GM12878 (cell line): ENCODE measurements around the gene DNAJC16. TPM values are rescaled to one million over a fixed set of nuclear protein-coding genes. Genes with fewer than 3 reads are reported as not detected.
A peak's percentile ranks its signal among the peaks of the same experiment; 100 is the strongest.
"Not testable (repeated sequence)": the region's sequence is repeated elsewhere in the genome, so short reads cannot be mapped to it uniquely, and the experiment has no call there.

Experiments used
- ATAC-seq: fragments of 200-7000 bp; cut with Tn5 transposase; 3 replicates; pipeline ENCODE4 v1.9.1; 2020; ENCODE audit warnings: mild to moderate bottlenecking, moderate library complexity
- BruUV-seq: library from RNA; stranded (reverse); fragments of 400-500 nt; replicated peaks from 2 replicates; lab custom pipeline; 2021; lab: Mats Ljungman, UMichigan
- CTCF ChIA-PET: fragments of 300-600 bp; sonication (Branson Sonifier 250); formaldehyde crosslinking; extraction: SDS; loops from one replicate; lab custom pipeline; 2021; ENCODE audit warnings: inconsistent platforms; lab: Yijun Ruan, JAX
- POLR2A ChIA-PET: fragments of 350-600 bp; formaldehyde crosslinking; extraction: SDS; loops from one replicate; lab custom pipeline; 2021; ENCODE audit warnings: inconsistent platforms; lab: Charles Lee
- RAD21 ChIA-PET: fragments of 300-600 bp; sonication (Branson Sonifier 250); formaldehyde crosslinking; loops from one replicate; lab custom pipeline; 2023; ENCODE audit warnings: antibody characterized with exemption; ENCODE audit not compliant: unreplicated experiment; lab: Charles Lee
- SMC1A ChIA-PET: fragments of 300-600 bp; sonication (Branson Sonifier 250); formaldehyde crosslinking; loops from one replicate; lab custom pipeline; 2023; ENCODE audit not compliant: unreplicated experiment, uncharacterized antibody; lab: Charles Lee
- DNase-seq: peaks from one replicate; pipeline ENCODE4 v3.0.0-alpha.2; 2011; ENCODE audit warnings: low read depth, low spot score
- FAIRE-seq: peaks from 3 replicates; lab custom pipeline; 2011; peaks lifted over from hg19 to GRCh38; lab: Jason Lieb, UNC
- H2AFZ ChIP-seq: 2 replicates; pipeline ENCODE4 v1.6.0; 2011; ENCODE audit warnings: low read depth, low read length, control low read depth; ENCODE audit not compliant: control insufficient read depth
- H3K27ac ChIP-seq: 2 replicates; pipeline ENCODE4 v1.5.1; 2011; ENCODE audit warnings: control low read depth; ENCODE audit not compliant: control insufficient read depth, insufficient read depth
- H3K27me3 ChIP-seq, 2 experiments: replicated peaks in 1 of 2; 2 replicates each; pipeline versions ENCODE4 v1.6.0 to v1.6.1; 2011; ENCODE audit warnings: low read length in 1 of 2; ENCODE audit not compliant: control insufficient read depth in 2 of 2, insufficient read depth in 2 of 2
- H3K36me3 ChIP-seq, 2 experiments: 2 replicates each; pipeline ENCODE4 v1.5.1; 2011; ENCODE audit warnings: low read length in 1 of 2; ENCODE audit not compliant: control insufficient read depth in 2 of 2, insufficient read depth in 2 of 2
- H3K4me1 ChIP-seq: 2 replicates; pipeline ENCODE4 v1.6.1; 2011; ENCODE audit warnings: mild to moderate bottlenecking, low read length, moderate library complexity, mixed read lengths; ENCODE audit not compliant: control insufficient read depth, insufficient read depth
- H3K4me2 ChIP-seq: 2 replicates; pipeline ENCODE4 v1.6.0; 2011; ENCODE audit warnings: control low read depth; ENCODE audit not compliant: control insufficient read depth, insufficient read depth
- H3K4me3 ChIP-seq: fragments of 200-600 bp; sonication (generic); 2 replicates; pipeline ENCODE4 v1.5.1; 2016
- H3K79me2 ChIP-seq: 2 replicates; pipeline ENCODE4 v1.6.0; 2011; ENCODE audit warnings: low read length; ENCODE audit not compliant: control insufficient read depth, insufficient read depth
- H3K9ac ChIP-seq: 2 replicates; pipeline ENCODE4 v1.8.0; 2011; ENCODE audit warnings: low read length, control low read depth, mixed read lengths; ENCODE audit not compliant: control insufficient read depth, insufficient read depth
- H3K9me3 ChIP-seq: replicated peaks from 3 replicates; pipeline ENCODE4 v1.5.1; 2011; ENCODE audit warnings: mild to moderate bottlenecking, low read length; ENCODE audit not compliant: control insufficient read depth, insufficient read depth
- H4K20me1 ChIP-seq: 2 replicates; pipeline ENCODE4 v1.6.0; 2011; ENCODE audit not compliant: control insufficient read depth, insufficient read depth
- CBX3 ChIP-seq: fragments of 200-600 bp; sonication (generic); IDR thresholded peaks from 2 replicates; pipeline ENCODE4 v1.6.1; 2016; ENCODE audit warnings: low read depth, borderline replicate concordance
- CEBPB ChIP-seq, 2 experiments: fragments of 150-350 bp in 1 of 2; IDR thresholded peaks; 2 replicates each; pipeline ENCODE4 v1.6.1; 2012 to 2014; ENCODE audit warnings: low read depth in 2 of 2, low read length in 2 of 2, borderline replicate concordance in 1 of 2, inconsistent platforms in 1 of 2
- CHD1 ChIP-seq: IDR thresholded peaks from 2 replicates; pipeline ENCODE4 v1.6.1; 2012; ENCODE audit warnings: low read depth, low read length, improper control_type of control experiment
- DPF2 ChIP-seq: fragments of 450-650 bp; IDR thresholded peaks from 2 replicates; pipeline ENCODE4 v1.6.1; 2017; ENCODE audit warnings: mild to moderate bottlenecking
- EGR1 ChIP-seq, 2 experiments: IDR thresholded peaks; 1 replicate in 1 of 2; 2 replicates in 1 of 2; pipeline ENCODE4 v1.6.1; 2011 to 2012; ENCODE audit warnings: low read depth in 2 of 2, low read length in 2 of 2, borderline replicate concordance in 1 of 2, mild to moderate bottlenecking in 1 of 2, moderate library complexity in 1 of 2
- GABPA ChIP-seq: IDR thresholded peaks from 2 replicates; pipeline ENCODE4 v1.6.1; 2014; ENCODE audit warnings: antibody characterized with exemption, low read depth, mild to moderate bottlenecking, inconsistent platforms
- KDM1A ChIP-seq: fragments of 200-600 bp; sonication (generic); IDR thresholded peaks from 2 replicates; pipeline ENCODE4 v1.6.1; 2016; ENCODE audit warnings: borderline replicate concordance
- MEF2A ChIP-seq: IDR thresholded peaks from 2 replicates; pipeline ENCODE4 v1.6.1; 2011; ENCODE audit warnings: low read depth, mild to moderate bottlenecking, low read length, moderate library complexity; ENCODE audit not compliant: insufficient read depth
- NKRF ChIP-seq: fragments of 450-650 bp; conservative IDR thresholded peaks from 2 replicates; pipeline ENCODE4 v1.6.1; 2017; ENCODE audit warnings: mild to moderate bottlenecking, moderate library complexity
- PAX5 ChIP-seq: IDR thresholded peaks from 2 replicates; pipeline ENCODE4 v1.6.1; 2011; ENCODE audit warnings: low read depth, low read length, borderline replicate concordance
- SIN3A ChIP-seq: IDR thresholded peaks from 2 replicates; pipeline ENCODE4 v1.6.1; 2012; ENCODE audit warnings: low read depth, low read length, improper control_type of control experiment
- WGBS: methylation state at CpG from one replicate; pipeline ENCODE4 v1.1.6; 2016; ENCODE audit warnings: low lambda C conversion rate; ENCODE audit not compliant: insufficient replicate concordance, insufficient coverage; ENCODE audit errors: missing lambda C conversion rate; 5-methylcytosine and 5-hydroxymethylcytosine counted together
- in situ Hi-C: fragments of 300-500 bp; cut with MboI; formaldehyde crosslinking; loops from 9 replicates; pipeline ENCODE4 v1.14.3; 2018; ENCODE audit warnings: mixed read lengths
- intact Hi-C: fragments of 100-400 bp; cut with micrococcal nuclease; formaldehyde crosslinking; loops from one replicate; pipeline ENCODE4 v1.14.2; 2022; ENCODE audit not compliant: unreplicated experiment
- polyA plus RNA-seq, 11 experiments: library from polyadenylated mRNA; depleted of rRNA in 4 of 11; unstranded in 6 of 11; stranded (reverse) in 5 of 11; fragments of >200 nt; fragmentation: Nextera tagmentation in 4 of 11; fragmentation: Illumina TruSeq in 1 of 11; extraction: Ambion mirVana in 4 of 11; extraction: Trizol in 1 of 11; gene quantifications; 1 replicate in 1 of 11; 2 replicates in 10 of 11; pipeline versions ENCODE4 v1.2.1 to v1.2.3, GENCODE V29; 2011 to 2016; ENCODE audit warnings: inconsistent platforms in 2 of 11, missing spikeins in 2 of 11, low read depth in 1 of 11
- total RNA-seq, 4 experiments: library from RNA; depleted of rRNA in 3 of 4; stranded (reverse); fragments of >200 nt in 3 of 4; fragmentation: Illumina TruSeq in 1 of 4; extraction: Trizol in 1 of 4; gene quantifications; 2 replicates each; pipeline versions ENCODE4 v1.2.1 to v1.2.3, GENCODE V29; 2013 to 2021

The DNAJC16 gene
- total and polyA plus RNA-seq, 10 of the 15 experiments (the other 5 are each of a cell fraction or from before 2014, with no cell fraction given): 2.4 to 12.7 (median 7.8) TPM

DNA sequence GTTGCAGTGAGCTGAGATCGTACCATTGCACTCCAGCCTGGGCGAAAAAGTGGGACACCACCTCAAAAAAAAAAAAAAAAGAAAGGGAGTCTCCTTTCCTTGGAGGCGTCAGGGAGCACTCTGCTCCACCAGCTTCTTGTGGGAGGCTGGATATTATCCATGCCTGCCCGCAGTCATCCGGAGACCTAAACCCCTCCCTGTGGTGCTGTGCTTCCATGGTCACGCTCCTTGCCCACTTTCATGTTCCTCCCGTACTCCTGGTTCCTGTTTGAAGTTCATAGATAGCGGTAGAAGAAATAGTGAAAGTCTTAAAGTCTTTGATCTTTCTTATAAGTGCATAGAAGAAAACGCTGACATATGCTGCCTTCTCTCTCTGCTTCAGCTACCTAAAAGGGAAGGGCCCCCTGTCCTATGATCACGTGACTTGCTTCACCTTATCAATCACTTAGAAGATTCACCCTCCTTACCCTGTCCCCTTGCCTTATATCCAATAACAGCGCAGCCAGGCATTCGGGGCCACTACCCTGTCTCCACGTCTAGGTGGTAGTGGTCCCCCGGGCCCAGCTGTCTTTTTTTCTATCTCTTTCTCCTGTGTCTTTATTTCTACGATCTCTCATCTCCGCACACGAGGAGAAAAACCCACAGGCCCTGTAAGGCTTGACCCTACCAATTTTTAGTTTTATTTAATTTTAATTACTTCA lies 5.3 kb upstream of the DNAJC16 start:
- ATAC-seq, H3K9ac ChIP-seq, CTCF ChIA-PET, H4K20me1 ChIP-seq, SMC1A ChIA-PET, DNase-seq, H3K79me2 ChIP-seq, in situ Hi-C loops, H3K27ac ChIP-seq, FAIRE-seq, H3K4me2 ChIP-seq, H3K9me3 ChIP-seq, H3K27me3 ChIP-seq, H2AFZ ChIP-seq, H3K36me3 ChIP-seq, BruUV-seq, H3K4me1 ChIP-seq, RAD21 ChIA-PET, H3K4me3 ChIP-seq: not testable (repeated sequence)
- POLR2A ChIA-PET: interaction anchor here (0.6 to 0.7 kb wide), 4 partner anchors 35 to 265 kb away, joined by 3 to 6 read pairs (median 4); no protein-coding TSS in a partner anchor
- intact Hi-C loops: loop anchor here (10.0 kb wide), 2 partner anchors 323 to 453 kb away; partner anchors contain the start of genes SPEN and ZBTB17
- 94% methylated on average over 15 of the region's 17 CpGs for WGBS
- TF ChIP-seq PAX5: peak; percentile 50; the same call in 1 of the 2 replicates

GRCh38 chr1:15522551-15522950 lies 4.1 kb upstream of the DNAJC16 start:
- ChIA-PET POLR2A (no interaction called here), SMC1A (no interaction called here), RAD21 (no interaction called here), CTCF (no interaction called here)
- H4K20me1 ChIP-seq: no peaks in the 10 kb centered on the region
- WGBS: 100% methylated on average over 4 of the region's 4 CpGs
- H2AFZ ChIP-seq: no peak overlapping the region
- no peaks in the 10 kb centered on the region for H3K36me3 ChIP-seq
- peaks cover 9% of the 10 kb centered on the region; the same call in 1 of the 2 replicates for H3K4me1 ChIP-seq
- peak overlapping the region; percentile 82; the same call in 1 of the 2 replicates for H3K4me2 ChIP-seq
- no peak overlapping the region for H3K9ac ChIP-seq
- no peak overlapping the region for H3K27ac ChIP-seq
- in situ Hi-C loops (no loop called here), intact Hi-C loops (loop anchor here (10.0 kb wide), 2 partner anchors 322 to 452 kb away; partner anchors contain the start of genes SPEN and ZBTB17)
- ATAC-seq: no peak
- no peak for TF ChIP-seq SIN3A
- TF ChIP-seq CBX3: no peak
- TF ChIP-seq EGR1 (IDR thresholded peaks at IDR 0.05; ENCODE audit: borderline replicate concordance in 1 of 2, low read depth in 2 of 2, low read length in 2 of 2): no peak
- TF ChIP-seq DPF2: no peak
- TF ChIP-seq GABPA: no peak
- no peak for TF ChIP-seq CHD1
- TF ChIP-seq PAX5: no peak
- no peak for TF ChIP-seq CEBPB (IDR thresholded peaks at IDR 0.05; ENCODE audit: borderline replicate concordance in 1 of 2, low read depth in 2 of 2, low read length in 2 of 2)
- no peak for TF ChIP-seq MEF2A
- TF ChIP-seq KDM1A: no peak
- no peak for TF ChIP-seq NKRF
- TF ChIP-seq, all 136 proteins: peak for 0
- no peak for DNase-seq
- Histone ChIP-seq H3K27me3 (no peaks in the 10 kb centered on the region), H3K79me2 (peaks cover 12% of the 10 kb centered on the region), H3K4me3 (no peak overlapping the region), H3K9me3 (no peaks in the 10 kb centered on the region)
- no peak for FAIRE-seq
- BruUV-seq: no TSS peak
